ENCODE results near the gene PRKG1. TPM values are rescaled to one million over a fixed set of nuclear protein-coding genes. Genes with fewer than 3 reads are reported as not detected.

The PRKG1 gene
- total RNA-seq, 2 donors from 2014 or later, result 31.5 to 34.7 TPM

DNA sequence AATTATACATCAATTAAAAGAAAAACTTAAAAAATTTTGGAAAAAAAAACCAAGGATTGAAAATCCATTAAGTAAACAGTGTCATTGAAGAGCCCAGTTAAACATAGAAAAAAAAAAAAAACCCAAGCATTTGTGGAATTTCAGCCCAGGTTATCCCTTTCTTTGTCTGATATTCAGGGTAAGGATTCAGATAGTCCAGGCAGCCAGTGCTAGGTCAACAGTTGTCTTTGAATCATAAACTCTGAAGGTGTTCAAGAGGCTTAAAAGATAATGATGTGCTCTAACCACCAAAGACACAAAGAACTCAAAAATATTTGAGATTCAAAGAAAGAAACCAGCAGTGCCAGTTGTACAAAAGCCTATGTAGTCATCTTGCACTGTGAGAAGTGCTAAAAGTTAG lies 969.5 kb downstream of the PRKG1 start:
- ATAC-seq (no peak), DNase-seq (no peak)
- intact Hi-C loops (cut with DNase I), result no loop called here

DNA sequence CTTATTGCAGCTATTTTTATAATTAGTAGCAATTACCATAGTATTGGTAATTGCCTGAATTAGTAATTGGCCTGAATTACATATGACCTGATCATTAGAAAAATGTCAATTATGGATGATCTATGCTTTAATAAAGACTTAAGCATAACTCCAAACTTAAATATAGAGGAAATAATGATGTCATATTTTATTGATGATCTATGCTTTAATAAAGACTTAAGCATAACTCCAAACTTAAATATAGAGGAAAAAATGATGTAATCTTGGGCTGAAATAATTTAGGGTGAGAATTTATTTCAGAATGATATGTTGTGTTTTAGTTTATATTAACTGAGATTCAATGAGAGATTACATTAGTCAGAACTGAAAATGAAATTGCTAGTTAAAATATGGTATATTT lies 973.8 kb downstream of the PRKG1 start:
- intact Hi-C loops (cut with DNase I), result no loop called here
- DNase-seq (no peak), ATAC-seq (no peak)

GRCh38 chr10:52050429-52051047 lies 976.3 kb downstream of the PRKG1 start:
- DNase-seq (no peak), ATAC-seq (no peak)
- intact Hi-C loops (cut with DNase I), result no loop called here

- no peak for ATAC-seq
- DNase-seq, result no peak
- intact Hi-C loops (cut with DNase I), result no loop called here
Observed at GRCh38 chr10:52053497-52053896, 979.2 kb downstream of the PRKG1 start.

DNA sequence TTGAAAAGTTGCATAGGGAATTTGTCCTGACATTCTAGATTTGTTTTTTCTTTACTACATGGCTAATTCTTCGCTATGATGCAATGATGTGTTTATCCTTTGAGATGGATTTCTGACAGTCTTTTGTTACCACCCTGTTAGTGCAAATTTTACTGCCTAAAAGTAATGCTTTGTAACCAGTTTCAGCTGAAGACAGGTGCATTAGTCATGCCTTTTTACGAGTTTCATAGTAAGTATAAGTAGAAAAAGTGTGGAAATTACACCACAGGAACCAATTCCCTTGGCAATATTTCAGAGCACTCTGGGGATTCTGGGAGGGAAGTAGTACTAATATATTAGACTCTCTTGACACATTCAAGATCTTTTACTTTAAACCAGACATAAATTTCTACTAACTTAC lies 982.0 kb downstream of the PRKG1 start:
- ATAC-seq (no peak), DNase-seq (no peak)
- intact Hi-C loops (cut with DNase I), result no loop called here

DNA sequence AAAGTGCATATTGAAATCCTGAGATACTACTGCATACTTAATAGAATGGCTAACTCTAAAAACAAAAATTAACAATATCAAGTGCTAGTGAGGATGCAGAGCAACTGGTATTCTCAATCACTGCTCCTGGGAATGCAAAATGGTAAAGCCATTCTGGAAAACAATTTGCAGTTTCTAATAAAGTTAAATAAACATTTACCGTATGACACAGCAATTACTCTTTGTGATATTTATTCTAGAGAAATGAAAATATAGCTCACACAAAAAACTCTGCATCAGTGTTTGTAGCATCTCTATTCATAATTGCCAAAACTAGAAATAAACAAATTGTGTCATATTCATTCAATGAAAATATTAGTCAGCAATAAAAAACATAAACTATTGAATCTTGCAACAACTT lies 984.8 kb downstream of the PRKG1 start:
- intact Hi-C loops (cut with DNase I), result no loop called here
- ATAC-seq (no peak), DNase-seq (no peak)

DNA sequence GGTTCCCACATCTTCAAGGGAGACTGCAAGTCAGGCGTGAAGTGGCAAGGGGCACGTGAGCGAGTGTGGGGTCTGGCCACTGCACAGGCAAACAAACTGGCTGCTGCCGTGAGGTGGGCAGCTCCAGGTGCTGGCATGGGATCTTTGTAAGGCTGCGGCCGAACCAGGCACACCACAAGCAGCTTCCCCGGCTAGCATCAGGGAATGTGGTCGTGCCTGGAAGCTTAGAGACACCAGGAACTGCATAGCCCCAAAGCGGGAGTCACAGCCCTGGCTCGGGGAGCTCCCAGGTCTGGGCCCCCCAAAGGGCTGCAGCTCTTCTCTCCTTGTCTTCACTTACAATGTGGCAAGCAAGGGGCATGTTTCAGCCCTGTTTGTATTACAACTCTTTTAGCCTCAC lies 988.9 kb downstream of the PRKG1 start:
- ATAC-seq (no peak), DNase-seq (no peak)
- intact Hi-C loops (cut with DNase I), result no loop called here

DNA sequence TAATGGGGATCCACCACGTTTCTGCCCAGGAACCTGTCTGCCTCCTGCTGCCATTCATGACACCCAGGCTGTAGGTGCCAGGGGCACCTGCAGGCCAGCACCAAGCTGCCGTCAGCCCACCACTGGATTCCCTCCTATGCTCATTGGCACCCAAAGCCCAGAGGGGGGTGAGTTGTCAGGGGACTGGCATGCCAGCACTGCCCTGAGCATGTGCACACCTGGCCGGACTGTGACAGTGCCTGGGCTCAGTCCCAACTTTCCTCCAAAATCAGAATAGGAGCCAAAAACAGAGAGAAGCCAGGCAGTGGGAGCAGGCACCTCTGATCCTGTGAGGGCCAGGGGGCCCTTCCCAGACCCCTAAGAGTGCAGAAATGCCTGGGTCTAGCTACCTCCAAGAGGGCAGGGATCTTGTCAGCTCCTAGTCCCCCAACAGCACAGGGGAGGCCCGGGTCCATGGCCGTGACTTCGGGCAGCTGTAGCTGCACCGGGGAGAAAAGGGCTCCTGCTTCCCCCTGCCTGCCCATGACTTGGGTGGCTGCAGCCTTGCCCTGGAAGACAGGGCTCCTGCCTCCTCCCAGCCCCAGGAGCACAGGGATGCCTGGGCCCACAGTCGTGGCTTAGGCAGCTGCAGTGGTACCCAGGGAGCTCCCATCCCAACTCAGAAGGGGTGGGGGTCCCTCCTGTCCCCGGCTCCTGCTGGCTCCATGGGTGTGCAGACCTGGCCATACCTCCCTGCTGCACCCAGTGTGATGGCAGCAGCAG lies 990.0 kb downstream of the PRKG1 start:
- DNase-seq (no peak), ATAC-seq (peak in 1 of 2 donors; percentile 14)
- intact Hi-C loops (cut with DNase I), result no loop called here

DNA sequence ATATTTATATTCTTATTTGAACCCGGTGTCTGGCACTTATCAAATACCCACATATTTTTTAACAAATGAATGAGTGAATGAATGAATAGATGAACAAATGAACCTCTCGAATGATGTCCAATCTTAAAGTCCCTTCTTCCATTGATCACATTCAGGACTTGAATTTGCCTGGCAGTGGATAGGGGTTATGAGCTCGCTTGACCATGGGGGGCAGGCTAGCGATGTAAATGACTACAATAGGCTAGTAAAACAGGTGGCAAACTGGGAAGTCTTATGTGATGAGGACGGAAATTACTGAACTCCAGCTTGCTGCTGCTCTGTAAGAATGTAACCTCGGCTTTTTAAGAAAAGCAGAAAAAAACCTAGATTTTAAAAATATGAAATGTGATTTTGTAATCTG lies 992.1 kb downstream of the PRKG1 start:
- DNase-seq (no peak), ATAC-seq (no peak)

DNA sequence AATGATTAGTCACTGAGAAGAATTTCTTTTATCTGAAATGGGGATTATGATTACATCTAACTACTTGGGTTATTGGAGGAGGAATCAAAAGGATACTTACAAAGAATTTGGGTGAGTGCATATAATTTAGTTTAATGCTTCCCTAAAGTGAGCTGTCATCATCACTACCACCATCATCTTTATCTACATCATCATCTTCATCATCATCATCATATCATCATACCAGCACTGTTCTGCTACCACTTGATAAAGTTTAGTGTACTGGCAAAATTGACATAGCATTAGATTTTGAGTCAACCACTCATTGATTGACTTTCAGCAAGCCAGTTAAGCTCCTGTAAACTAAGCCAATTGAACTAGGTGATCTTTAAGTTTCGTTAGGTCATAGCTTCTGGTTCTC lies 994.2 kb downstream of the PRKG1 start:
- DNase-seq (no peak), ATAC-seq (no peak)
- intact Hi-C loops (cut with DNase I), result no loop called here

More for the DNA sequence above, 992.1 kb downstream of the PRKG1 start:
- intact Hi-C loops (cut with DNase I), result no loop called here

DNA sequence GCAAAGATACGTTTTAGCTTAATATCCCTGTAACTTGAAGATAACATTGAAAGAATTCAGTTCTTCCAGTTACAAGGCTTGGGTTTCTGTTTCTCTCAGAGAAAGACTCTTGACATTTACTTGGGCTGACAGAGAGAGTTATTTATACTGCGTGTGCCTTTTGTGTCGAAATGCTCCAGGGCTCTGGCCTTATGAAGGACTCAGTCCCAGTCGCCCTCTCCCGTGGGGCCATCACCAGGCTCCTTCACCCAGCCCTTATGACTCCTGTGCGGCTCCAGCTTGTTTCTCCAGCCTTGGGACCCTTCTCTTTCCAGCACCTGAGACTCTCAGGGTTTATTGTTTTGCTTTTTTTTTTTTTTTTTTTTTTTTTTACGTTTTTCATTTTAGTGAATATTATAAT lies 997.5 kb downstream of the PRKG1 start:
- ATAC-seq, result peak; percentile 41 to 53
- intact Hi-C loops (cut with DNase I), result no loop called here
- no peak for DNase-seq

DNA sequence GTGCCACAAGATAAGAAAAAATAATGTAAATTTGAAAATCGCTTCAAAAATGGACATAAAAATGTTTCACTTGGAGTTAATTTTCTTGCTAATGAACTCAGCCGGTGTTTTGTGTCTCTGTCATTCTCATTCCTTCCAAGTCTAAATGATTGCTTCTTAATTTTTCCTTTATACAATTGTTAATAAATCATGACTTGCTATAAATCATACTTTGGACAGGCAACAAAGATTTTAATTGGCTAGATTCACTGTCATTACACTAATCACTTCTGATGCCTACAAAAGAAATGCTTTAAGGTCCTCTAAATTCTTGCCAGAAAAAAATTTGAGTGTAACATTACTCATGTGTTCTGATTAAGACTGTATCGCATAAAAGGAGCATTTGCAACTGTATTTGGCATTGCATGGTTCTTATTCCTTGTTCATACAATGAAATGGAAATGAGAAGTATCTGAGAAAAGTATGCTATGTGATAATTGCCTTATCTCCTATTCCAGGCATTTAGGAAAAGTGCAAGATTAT lies 1000.3 kb downstream of the PRKG1 start:
- intact Hi-C loops (cut with DNase I), result no loop called here
- ATAC-seq, result no peak

DNA sequence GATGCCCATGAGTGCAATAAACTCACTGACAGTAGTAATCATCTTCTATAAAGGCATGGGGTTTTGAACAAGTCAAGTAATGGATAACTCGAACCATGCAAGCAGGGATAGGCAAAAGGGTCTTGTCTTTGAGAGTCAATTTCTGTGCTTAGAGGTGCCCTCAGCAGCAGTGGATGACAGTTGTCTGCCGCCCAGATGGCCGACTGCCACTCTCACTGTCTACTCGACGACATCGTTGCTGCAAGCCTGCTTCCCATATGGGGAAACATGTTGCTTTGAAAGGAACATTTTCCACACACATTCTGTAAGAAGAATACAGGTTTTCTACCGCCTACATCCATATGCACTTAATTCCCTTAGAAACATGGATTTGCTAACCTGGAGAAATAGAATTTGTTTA lies 1003.5 kb downstream of the PRKG1 start:
- no peak for ATAC-seq
- no peak for DNase-seq
- intact Hi-C loops (cut with DNase I), result no loop called here

More for the DNA sequence above, 1000.3 kb downstream of the PRKG1 start:
- no peak for DNase-seq

DNA sequence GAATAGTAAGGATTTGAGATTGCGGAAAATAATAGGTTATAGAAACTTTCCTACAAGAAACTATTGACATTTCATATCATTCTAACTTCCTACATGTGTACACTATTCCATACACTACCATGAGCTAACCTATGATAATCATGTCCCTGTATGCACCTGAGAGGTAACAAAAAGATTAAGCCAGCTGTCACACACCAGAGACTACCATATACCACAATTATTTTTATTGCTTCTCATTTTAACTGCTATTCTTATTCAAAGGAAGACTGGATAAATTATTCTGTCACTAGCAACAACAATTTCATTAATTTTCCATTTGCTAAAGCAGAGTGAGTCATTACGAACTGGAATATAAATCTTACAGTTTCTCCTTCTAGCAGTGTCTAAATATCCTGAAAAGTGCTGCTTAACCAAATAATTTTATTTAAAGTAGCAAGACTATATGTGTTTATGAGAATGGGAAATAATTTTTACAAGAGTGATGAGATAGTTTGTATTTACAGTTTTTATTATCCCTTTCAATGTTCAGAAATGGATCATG lies 1004.2 kb downstream of the PRKG1 start:
- DNase-seq (no peak), ATAC-seq (no peak)
- intact Hi-C loops (cut with DNase I), result no loop called here

DNA sequence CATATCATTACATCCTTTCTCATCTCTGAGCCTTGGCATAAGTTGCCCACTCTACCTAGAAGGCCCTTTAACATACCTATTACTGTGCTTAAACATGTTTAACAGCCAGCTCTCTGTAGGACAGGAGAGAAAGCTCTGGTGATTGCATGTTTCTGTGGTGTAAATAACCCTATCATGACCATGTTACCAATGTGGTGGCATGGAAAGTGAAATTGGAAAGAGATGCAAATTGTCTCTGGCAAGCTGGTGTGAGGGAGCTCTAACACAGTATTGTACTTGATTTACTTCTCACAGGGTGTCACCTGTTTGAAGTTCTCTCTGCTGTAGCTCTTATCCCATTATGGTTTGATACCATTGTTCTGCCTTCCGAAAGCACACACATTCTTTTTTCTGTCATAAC lies 1008.0 kb downstream of the PRKG1 start:
- DNase-seq (no peak), ATAC-seq (no peak)
- intact Hi-C loops (cut with DNase I), result no loop called here

DNA sequence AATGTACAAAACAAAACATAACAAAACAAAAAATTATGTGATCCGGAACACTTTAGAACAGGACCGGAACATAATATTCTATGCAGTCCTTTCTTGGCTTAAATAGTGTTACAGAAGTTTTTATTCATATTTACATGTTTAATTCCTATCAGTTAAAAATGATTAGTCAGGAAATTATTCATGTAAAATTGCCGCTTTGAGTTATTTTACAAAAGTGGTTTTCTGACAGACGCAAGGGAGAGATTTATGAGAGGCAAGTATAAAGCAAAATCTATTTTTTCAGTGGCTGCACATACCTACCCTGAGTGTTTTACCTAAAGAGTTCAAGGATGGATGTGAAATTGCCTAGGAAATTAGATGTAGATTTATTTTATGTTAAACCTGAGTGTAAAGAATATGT lies 1009.1 kb downstream of the PRKG1 start:
- intact Hi-C loops (cut with DNase I), result no loop called here
- DNase-seq (no peak), ATAC-seq (no peak)

DNA sequence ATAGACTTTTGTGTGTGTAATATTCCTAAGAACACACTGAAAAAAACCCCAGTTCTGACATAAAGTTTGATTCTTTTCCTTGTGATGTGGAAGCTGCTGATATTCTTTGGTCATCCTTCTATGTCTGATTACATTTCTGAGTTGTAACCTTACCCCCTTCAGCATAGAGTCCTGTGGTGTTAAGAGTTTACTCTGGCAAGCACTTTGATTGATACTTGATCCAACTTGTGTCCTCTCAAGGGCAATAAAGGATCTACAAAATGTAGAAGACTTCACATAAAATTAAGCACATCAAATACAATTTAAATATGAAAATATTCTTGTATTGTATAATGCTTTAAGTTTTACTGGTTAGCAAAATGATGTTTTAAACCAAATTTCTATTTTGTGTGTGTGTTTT lies 1018.1 kb downstream of the PRKG1 start:
- no peak for DNase-seq
- ATAC-seq, result no peak
- intact Hi-C loops (cut with DNase I), result no loop called here

DNA sequence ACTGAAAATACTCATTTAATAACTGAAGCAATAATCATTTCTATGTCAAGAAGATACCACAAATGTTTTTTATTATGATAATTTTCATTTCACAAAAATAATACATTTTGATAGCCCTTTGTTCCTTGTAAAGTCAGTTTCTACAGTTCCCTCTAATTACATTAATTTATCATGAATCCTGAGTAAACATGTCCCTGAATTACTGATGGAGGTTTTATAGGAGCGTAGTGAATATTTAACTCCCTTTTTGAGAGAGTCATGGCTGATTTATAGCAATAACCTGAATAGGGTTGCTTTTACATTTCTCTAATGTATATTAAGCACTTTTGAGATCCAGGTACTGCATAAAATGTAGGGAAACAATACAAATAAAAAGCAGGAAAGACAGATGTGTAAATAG lies 1023.8 kb downstream of the PRKG1 start:
- DNase-seq (no peak), ATAC-seq (no peak)
- intact Hi-C loops (cut with DNase I), result no loop called here

- intact Hi-C loops (cut with DNase I), result no loop called here
- ATAC-seq, result no peak
Observed at GRCh38 chr10:52099026-52099600, 1024.8 kb downstream of the PRKG1 start.

DNA sequence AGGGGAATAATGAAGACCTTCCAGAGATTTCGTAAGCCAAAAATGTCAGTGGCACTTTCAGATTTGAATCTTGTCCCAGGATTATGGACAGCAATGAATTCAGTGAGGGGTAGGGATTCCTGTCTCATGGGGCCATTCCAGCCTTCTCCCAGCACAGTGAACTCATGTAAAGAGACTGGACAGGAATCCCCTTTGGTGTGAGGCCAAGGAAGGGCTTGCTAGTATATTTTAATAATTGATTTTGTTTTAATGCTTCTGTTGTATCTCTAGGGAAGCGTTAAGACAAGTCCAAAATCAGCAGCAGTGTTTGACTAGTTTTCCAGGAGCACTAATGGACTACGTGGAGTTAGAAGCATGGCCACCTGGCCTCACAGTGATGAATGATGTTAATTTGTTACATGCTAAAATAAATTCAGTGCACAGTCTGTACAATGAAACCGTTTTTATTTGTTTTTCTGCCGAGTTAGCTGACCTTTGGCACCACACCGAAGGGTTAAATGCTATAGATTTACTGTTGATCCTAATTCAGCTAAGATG lies 1025.8 kb downstream of the PRKG1 start:
- intact Hi-C loops (cut with DNase I), result no loop called here
- DNase-seq (no peak), ATAC-seq (no peak)

More at GRCh38 chr10:52099026-52099600, 1024.8 kb downstream of the PRKG1 start:
- DNase-seq, result no peak

All from left cardiac atrium (tissue), 4 donors.